Activated CD4-positive, alpha-beta T cell treated with anti-CD3 and anti-CD28 coated beads, Interleukin-2, amount 10 ng/mL, durations not matched to agents 24 days and 14 days (primary cell): ENCODE data around the gene SIGLEC11. TPM values are rescaled to one million over a fixed set of nuclear protein-coding genes. Genes with fewer than 3 reads are reported as not detected.
"Not testable (repeated sequence)": the region's sequence is repeated elsewhere in the genome, so short reads cannot be mapped to it uniquely, and the experiment has no call there.

Source experiments
- DNase-seq: peaks from one replicate; pipeline ENCODE4 v3.0.0; 2022
- H3K27ac Mint-ChIP-seq: one replicate; pipeline ENCODE4 v1.8.0; 2022; ENCODE audit warnings: mild to moderate bottlenecking, mixed read lengths
- H3K27me3 Mint-ChIP-seq: one replicate; pipeline ENCODE4 v1.8.0; 2022; ENCODE audit warnings: mixed read lengths
- H3K36me3 Mint-ChIP-seq: one replicate; pipeline ENCODE4 v1.8.0; 2022; ENCODE audit warnings: low read depth, mild to moderate bottlenecking, mixed read lengths
- H3K4me1 Mint-ChIP-seq: one replicate; pipeline ENCODE4 v1.8.0; 2021; ENCODE audit warnings: mixed read lengths
- H3K4me3 Mint-ChIP-seq: one replicate; pipeline ENCODE4 v1.8.0; 2022; ENCODE audit warnings: mild to moderate bottlenecking, moderate library complexity, mixed read lengths
- H3K9me3 Mint-ChIP-seq: one replicate; pipeline ENCODE4 v1.8.0; 2021; ENCODE audit warnings: mixed read lengths
- intact Hi-C: fragments of 100-400 bp; cut with micrococcal nuclease; formaldehyde crosslinking; loops from one replicate; pipeline ENCODE4 v1.15.1; 2023
- total RNA-seq: library from RNA; stranded (reverse); gene quantifications from 2 replicates; pipeline ENCODE4 v1.2.3, GENCODE V29; 2022

Gene SIGLEC11
- total RNA-seq, 1 donor from 2014 or later = not detected

DNA sequence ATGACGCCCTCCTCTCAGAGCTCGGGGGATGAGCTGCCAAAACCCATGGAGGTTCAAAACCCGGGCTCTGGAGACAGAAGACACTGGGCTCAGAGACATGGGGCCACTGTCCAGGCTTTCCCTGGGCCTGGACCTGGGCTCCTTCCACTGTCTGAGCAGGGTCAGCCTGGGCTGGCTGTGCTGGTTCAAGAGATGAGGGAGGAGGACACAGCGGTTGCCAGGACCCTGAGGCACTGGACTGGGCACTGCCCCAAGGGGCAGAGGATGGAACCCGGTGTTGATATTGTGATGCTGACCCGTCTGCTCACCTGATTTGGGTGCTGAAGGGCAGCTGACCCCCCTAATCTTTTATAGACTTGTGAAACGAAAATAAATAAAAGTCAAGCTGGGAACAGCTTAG lies 14.1 kb upstream of the SIGLEC11 start:
- H3K27me3 Mint-ChIP-seq = no peaks in the 10 kb centered on the region
- no peak for DNase-seq
- H3K36me3 Mint-ChIP-seq = peaks cover 10% of the 10 kb centered on the region
- H3K9me3 Mint-ChIP-seq = no peaks in the 10 kb centered on the region
- intact Hi-C loops = no loop called here
- H3K4me1 Mint-ChIP-seq = no peaks in the 10 kb centered on the region
- H3K27ac Mint-ChIP-seq = no peak overlapping the region
- H3K4me3 Mint-ChIP-seq = no peak overlapping the region

DNA sequence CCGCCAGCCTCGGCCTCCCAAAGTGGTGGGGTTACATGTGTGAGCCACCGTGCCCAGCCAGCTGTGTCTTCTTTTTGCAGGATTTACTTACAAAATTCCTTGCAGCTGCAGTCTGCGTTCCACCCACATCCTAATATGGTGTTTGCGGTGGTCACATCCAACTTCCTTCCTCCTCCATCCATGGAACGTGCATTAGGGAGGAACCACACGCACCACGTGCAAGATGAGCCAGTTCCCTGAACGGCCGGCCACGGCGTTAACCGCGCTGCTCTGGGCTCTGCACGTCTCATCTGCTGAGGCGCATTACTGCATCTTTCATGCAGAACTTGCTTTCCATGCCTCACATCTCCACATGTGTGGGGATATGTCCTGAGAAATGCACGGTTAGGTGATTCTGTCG lies 13.0 kb upstream of the SIGLEC11 start:
- intact Hi-C loops = no loop called here
- H3K9me3 Mint-ChIP-seq = no peaks in the 10 kb centered on the region
- H3K27ac Mint-ChIP-seq = no peak overlapping the region
- no peak for DNase-seq
- no peaks in the 10 kb centered on the region for H3K4me1 Mint-ChIP-seq
- no peak overlapping the region for H3K4me3 Mint-ChIP-seq
- H3K36me3 Mint-ChIP-seq = peaks cover 10% of the 10 kb centered on the region
- no peaks in the 10 kb centered on the region for H3K27me3 Mint-ChIP-seq

GRCh38 chr19:49972841-49973240 lies 11.9 kb upstream of the SIGLEC11 start:
- Mint-ChIP-seq H3K4me3 (no peak overlapping the region), H3K9me3 (no peaks in the 10 kb centered on the region), H3K27me3 (no peaks in the 10 kb centered on the region), H3K27ac (no peak overlapping the region), H3K36me3 (peaks cover 8% of the 10 kb centered on the region), H3K4me1 (no peaks in the 10 kb centered on the region)
- no peak for DNase-seq
- intact Hi-C loops = no loop called here

DNA sequence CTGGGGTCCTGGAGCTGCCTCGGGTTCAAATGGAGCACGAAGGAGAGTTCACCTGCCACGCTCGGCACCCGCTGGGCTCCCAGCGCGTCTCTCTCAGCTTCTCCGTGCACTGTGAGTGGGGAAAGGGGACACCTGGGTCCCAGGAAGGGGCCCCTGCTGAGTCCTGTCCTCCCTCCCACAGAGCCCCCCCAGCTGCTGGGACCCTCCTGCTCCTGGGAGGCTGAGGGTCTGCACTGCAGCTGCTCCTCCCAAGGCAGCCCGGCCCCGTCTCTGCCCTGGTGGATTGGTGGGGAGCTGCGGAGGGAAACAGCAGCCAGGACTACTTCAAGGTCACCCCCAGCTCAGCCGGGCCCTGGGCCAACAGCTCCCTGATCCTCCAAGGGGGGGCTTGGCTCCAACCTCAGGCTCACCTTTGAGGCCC lies 11.0 kb upstream of the SIGLEC11 start:
- no peak for DNase-seq
- Mint-ChIP-seq H3K27ac (no peak overlapping the region), H3K4me3 (no peak overlapping the region), H3K36me3 (peaks cover 7% of the 10 kb centered on the region), H3K27me3 (no peaks in the 10 kb centered on the region), H3K4me1 (no peaks in the 10 kb centered on the region), H3K9me3 (no peaks in the 10 kb centered on the region)
- intact Hi-C loops = no loop called here

DNA sequence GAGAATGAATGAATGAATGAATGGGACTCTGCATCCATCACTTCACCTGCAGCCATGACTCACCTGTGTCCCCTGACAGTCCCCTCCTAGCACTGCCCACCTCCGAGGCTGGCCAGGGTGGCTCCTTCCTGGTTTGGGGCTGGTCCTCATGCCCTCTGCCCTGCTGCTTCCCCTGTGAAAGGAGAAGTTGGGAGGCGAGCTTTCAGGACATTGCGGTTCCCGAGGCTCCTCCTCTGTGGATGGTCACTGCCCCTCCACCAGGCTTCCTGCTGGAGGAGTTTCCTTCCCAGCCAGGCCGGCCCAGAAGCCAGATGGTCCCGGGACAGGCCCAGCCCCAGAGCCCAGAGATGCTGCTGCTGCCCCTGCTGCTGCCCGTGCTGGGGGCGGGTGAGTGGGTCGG lies 8.4 kb upstream of the SIGLEC11 start:
- H3K27ac Mint-ChIP-seq, H3K27me3 Mint-ChIP-seq, intact Hi-C loops, H3K9me3 Mint-ChIP-seq, H3K4me1 Mint-ChIP-seq, H3K4me3 Mint-ChIP-seq, DNase-seq, H3K36me3 Mint-ChIP-seq: not testable (repeated sequence)

DNA sequence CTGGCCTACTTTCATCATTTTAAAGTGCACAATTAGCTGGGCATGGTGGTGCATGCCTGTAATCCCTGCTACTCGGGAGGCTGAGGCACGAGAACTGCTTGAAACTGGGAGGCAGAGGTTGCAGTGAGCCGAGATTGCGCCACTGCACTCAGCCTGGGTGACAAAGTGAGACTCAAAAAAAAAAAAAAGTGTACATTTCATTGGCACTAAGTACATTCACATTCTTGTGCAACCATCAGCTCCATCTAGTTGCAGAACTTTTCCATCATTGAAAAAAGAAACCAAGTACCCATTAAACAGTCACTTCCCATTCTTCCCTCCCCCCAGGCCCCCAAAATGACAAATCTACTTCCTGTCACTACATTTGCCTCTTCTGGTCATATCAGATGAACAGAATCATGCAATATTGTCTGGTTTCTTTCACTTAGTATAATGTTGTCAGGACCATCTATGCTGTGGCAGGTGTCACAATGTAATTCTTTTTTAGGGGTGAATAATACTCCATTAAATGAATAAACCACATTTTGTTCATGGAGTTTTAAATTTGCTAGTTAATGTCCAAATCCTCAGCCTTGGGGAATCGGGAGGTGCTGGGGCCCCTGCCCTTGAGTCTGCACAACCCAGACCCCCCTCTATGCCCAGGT lies 7.4 kb upstream of the SIGLEC11 start:
- H3K4me1 Mint-ChIP-seq = no peaks in the 10 kb centered on the region
- no peaks in the 10 kb centered on the region for H3K27me3 Mint-ChIP-seq
- no peak for DNase-seq
- H3K4me3 Mint-ChIP-seq = no peak overlapping the region
- H3K27ac Mint-ChIP-seq = no peak overlapping the region
- intact Hi-C loops = no loop called here
- H3K36me3 Mint-ChIP-seq = no peaks in the 10 kb centered on the region
- H3K9me3 Mint-ChIP-seq = no peaks in the 10 kb centered on the region

GRCh38 chr19:49959892-49960291 lies 1.1 kb downstream of the SIGLEC11 start:
- intact Hi-C loops, H3K4me3 Mint-ChIP-seq, H3K4me1 Mint-ChIP-seq, H3K27me3 Mint-ChIP-seq, H3K9me3 Mint-ChIP-seq, H3K27ac Mint-ChIP-seq, H3K36me3 Mint-ChIP-seq, DNase-seq: not testable (repeated sequence)

- H3K9me3 Mint-ChIP-seq, H3K27me3 Mint-ChIP-seq, intact Hi-C loops, DNase-seq, H3K36me3 Mint-ChIP-seq, H3K27ac Mint-ChIP-seq, H3K4me1 Mint-ChIP-seq, H3K4me3 Mint-ChIP-seq: not testable (repeated sequence)
Observed at GRCh38 chr19:49958596-49958995, 2.4 kb downstream of the SIGLEC11 start.

GRCh38 chr19:49958144-49958543 lies 2.8 kb downstream of the SIGLEC11 start:
- H3K27me3 Mint-ChIP-seq, H3K27ac Mint-ChIP-seq, H3K4me1 Mint-ChIP-seq, intact Hi-C loops, H3K4me3 Mint-ChIP-seq, DNase-seq, H3K36me3 Mint-ChIP-seq, H3K9me3 Mint-ChIP-seq: not testable (repeated sequence)

DNA sequence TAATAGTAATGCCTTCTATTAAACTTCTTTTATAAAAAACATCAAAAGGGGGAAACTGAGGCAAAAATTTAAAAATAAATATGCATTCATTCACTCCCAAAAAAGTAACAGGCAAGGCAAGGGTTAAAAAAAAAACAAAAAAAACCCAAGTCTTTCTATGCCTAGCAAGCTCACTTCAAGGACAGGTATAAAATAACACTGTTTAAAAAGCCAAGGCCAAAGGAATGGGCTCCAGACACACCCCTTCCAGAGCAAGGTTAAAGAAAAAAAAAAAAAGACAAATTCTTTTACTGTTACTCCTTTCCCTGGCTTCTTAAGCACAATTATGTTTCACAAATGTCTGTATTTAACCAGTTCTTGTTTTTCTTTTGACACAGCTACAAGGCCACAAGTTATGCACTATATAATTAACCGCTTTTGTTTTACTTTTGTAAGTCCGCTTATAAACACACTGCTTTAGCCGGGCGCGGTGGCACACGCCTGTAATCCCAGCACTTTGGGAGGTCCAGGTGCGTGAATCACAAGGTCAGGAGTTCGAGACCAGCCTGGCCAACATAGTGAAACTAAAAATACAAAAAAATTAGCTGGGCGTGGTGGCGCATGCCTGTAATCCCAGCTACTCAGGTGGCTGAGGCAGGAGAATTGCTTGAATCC lies 3.6 kb downstream of the SIGLEC11 start:
- DNase-seq = no peak
- H3K4me3 Mint-ChIP-seq = no peak overlapping the region

GRCh38 chr19:49956115-49956495 lies 4.9 kb downstream of the SIGLEC11 start:
- Mint-ChIP-seq H3K27ac (no peak overlapping the region), H3K9me3 (no peaks in the 10 kb centered on the region), H3K4me1 (peaks cover 4% of the 10 kb centered on the region), H3K36me3 (no peaks in the 10 kb centered on the region), H3K4me3 (no peak overlapping the region), H3K27me3 (peaks cover 4% of the 10 kb centered on the region)
- DNase-seq = no peak
- intact Hi-C loops = no loop called here

More for the DNA sequence above, 3.6 kb downstream of the SIGLEC11 start:
- Mint-ChIP-seq H3K36me3 (no peaks in the 10 kb centered on the region), H3K4me1 (peaks cover 4% of the 10 kb centered on the region), H3K27ac (no peak overlapping the region), H3K9me3 (no peaks in the 10 kb centered on the region), H3K27me3 (peaks cover 4% of the 10 kb centered on the region)
- intact Hi-C loops = no loop called here

GRCh38 chr19:49954933-49955332 lies 6.0 kb downstream of the SIGLEC11 start:
- H3K4me3 Mint-ChIP-seq = no peak overlapping the region
- intact Hi-C loops = no loop called here
- H3K36me3 Mint-ChIP-seq = no peaks in the 10 kb centered on the region
- peaks cover 4% of the 10 kb centered on the region for H3K4me1 Mint-ChIP-seq
- peaks cover 6% of the 10 kb centered on the region for H3K27me3 Mint-ChIP-seq
- no peaks in the 10 kb centered on the region for H3K9me3 Mint-ChIP-seq
- no peak for DNase-seq
- no peak overlapping the region for H3K27ac Mint-ChIP-seq

DNA sequence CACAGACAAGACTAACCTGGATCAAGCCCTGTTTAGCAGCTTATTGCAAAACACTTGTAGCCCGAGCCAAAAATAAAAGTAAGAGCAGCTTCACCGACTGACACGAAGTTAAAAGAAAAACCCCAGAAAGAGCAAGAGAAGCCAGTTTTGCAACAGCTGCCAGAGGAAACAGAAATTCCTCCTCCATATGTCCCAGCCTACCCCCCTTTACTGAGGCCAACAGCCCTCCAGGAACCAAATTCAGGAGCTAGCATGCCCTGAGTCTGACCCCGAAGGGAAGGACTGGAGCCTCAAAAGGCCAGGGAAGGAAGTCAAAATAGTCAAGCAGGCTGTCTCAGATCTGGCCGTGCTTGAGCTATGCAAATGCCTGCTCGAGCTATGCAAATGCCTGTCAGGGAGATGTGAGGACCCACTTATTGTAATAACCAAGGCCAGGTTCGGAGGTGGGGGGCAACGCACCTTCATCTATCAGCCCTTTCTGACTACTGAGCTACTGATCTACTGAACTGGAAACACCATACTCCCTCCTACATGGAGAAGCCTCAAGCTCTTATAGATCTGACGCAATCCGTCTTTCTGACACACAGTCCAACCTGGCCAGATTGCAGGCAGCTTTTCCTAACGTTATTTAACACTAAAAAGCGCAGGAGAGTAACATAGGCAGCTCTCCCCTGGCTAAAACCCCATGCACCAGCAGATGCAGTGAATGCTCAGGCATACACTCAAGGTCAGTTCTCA lies 6.7 kb downstream of the SIGLEC11 start:
- no peak overlapping the region for H3K27ac Mint-ChIP-seq
- H3K9me3 Mint-ChIP-seq = no peaks in the 10 kb centered on the region
- H3K4me1 Mint-ChIP-seq = peaks cover 4% of the 10 kb centered on the region
- no peak for DNase-seq
- intact Hi-C loops = no loop called here
- H3K36me3 Mint-ChIP-seq = no peaks in the 10 kb centered on the region
- H3K4me3 Mint-ChIP-seq = no peak overlapping the region
- H3K27me3 Mint-ChIP-seq = peaks cover 6% of the 10 kb centered on the region

DNA sequence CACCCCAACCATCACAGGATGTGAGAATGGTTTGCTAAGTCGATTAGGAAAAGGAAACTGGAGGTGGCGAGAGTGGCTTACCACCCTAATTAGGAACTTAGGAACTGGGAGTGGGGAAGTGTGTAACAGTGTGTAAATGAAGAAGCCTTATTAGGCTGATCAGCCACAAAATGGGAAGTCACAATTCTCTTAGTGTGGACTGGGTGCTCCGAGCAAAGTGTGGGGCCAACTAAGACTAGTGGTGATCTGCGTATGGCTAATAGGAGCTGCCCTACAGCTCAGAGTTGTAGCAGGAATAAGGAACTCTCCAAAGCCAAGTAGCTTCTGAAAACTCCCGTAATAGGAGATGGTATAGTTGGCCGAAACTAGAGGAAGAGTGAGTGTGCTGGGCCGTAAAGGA lies 7.6 kb downstream of the SIGLEC11 start:
- H3K4me3 Mint-ChIP-seq = no peak overlapping the region
- peaks cover 4% of the 10 kb centered on the region for H3K4me1 Mint-ChIP-seq
- no peaks in the 10 kb centered on the region for H3K36me3 Mint-ChIP-seq
- H3K27ac Mint-ChIP-seq = no peak overlapping the region
- no peaks in the 10 kb centered on the region for H3K9me3 Mint-ChIP-seq
- no peak for DNase-seq
- peaks cover 6% of the 10 kb centered on the region for H3K27me3 Mint-ChIP-seq
- intact Hi-C loops = no loop called here
